ENCODE measurements around the gene STEAP3.

DNA sequence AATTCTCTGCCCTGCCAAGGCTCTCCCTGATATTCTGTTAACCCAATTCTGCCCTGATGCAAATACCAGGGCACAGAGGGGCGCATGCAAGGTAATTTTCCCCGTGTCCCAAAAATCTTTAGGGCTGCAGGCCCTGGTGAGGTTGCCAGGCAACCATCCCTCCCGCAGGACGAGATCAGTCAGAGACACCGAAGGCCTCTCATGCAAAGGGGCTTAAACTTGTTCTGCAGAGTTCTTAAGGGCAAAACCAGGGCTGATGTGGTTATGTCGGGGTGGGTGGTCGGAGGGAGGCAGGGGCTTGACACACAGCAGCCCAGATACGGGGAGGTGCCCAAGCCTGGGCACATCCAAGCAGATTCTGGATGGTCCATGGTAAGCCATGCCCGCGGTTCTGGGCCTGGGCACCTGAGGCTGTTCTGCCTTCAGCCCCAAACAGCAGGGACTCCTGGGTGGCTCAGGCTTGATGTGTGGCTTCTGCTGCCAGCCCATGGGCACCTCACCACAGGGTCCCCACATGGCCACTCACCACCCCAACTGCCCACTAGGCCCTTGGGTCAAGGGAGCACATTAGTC, 27.2 kb downstream of the STEAP3 start:
- no peak for TF ChIP-seq EP300 (IDR thresholded peaks at IDR 0.05)
- TF ChIP-seq, protein P1, sequence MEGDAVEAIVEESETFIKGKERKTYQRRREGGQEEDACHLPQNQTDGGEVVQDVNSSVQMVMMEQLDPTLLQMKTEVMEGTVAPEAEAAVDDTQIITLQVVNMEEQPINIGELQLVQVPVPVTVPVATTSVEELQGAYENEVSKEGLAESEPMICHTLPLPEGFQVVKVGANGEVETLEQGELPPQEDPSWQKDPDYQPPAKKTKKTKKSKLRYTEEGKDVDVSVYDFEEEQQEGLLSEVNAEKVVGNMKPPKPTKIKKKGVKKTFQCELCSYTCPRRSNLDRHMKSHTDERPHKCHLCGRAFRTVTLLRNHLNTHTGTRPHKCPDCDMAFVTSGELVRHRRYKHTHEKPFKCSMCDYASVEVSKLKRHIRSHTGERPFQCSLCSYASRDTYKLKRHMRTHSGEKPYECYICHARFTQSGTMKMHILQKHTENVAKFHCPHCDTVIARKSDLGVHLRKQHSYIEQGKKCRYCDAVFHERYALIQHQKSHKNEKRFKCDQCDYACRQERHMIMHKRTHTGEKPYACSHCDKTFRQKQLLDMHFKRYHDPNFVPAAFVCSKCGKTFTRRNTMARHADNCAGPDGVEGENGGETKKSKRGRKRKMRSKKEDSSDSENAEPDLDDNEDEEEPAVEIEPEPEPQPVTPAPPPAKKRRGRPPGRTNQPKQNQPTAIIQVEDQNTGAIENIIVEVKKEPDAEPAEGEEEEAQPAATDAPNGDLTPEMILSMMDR (IDR thresholded peaks at IDR 0.05): no peak
